GM12892 (cell line): ENCODE data around the gene MLLT6.

Experiments
- POLR2A ChIP-seq: IDR thresholded peaks from 2 replicates; pipeline ENCODE4 v1.6.1; 2011; ENCODE audit warnings: low read depth, low read length, control low read depth
- POLR2AphosphoS5 ChIP-seq: IDR thresholded peaks from 2 replicates; pipeline ENCODE4 v1.6.1; 2011; ENCODE audit warnings: low read depth, low read length, control low read depth
- TAF1 ChIP-seq: IDR thresholded peaks from 2 replicates; pipeline ENCODE4 v1.6.1; 2011; ENCODE audit warnings: low read depth, mild to moderate bottlenecking, control low read depth, low read length, borderline replicate concordance

DNA sequence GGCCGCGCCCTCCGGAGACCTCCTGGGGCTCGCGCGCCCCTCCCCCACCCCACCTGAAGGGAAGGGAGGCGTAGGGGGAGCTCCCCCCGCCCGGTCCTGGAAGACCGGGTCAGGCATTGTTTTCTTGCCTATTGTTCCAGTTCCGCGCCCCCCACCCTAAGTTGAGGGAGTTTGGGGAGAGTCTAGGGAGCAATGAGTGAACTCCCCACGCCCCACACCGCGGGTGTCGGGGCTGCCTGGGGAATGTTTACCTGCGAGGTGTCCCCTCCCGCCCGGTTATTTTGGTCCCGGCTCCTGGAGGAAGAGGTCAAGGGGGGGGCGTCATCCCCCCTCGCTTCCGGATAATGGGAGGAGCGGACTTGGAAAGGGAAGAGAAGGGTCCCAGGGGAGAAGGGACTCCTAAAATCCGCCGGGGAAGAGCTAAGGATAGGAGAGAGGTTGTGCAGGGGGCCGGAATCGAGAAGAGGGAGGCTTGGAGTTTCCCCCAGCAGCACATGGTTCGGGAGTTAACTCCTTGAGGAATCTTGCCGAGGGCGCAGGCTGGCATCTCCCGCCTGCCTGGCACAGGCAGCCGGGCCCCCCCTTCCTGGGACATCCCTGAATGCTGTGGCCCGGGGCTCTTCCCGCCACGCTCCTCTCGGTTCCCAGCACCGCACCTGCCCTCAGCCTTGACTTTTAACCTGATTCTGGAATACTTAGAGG lies 881 bp downstream of the MLLT6 start:
- no peak for TF ChIP-seq POLR2A
- no peak for TF ChIP-seq TAF1
- no peak for TF ChIP-seq POLR2AphosphoS5
